ENCODE measurements around the gene CD33. TPM values are rescaled to one million over a fixed set of nuclear protein-coding genes. Genes with fewer than 3 reads are reported as not detected.

CD33 gene
- total RNA-seq, 1 donor from 2014 or later: 20.7 TPM

DNA sequence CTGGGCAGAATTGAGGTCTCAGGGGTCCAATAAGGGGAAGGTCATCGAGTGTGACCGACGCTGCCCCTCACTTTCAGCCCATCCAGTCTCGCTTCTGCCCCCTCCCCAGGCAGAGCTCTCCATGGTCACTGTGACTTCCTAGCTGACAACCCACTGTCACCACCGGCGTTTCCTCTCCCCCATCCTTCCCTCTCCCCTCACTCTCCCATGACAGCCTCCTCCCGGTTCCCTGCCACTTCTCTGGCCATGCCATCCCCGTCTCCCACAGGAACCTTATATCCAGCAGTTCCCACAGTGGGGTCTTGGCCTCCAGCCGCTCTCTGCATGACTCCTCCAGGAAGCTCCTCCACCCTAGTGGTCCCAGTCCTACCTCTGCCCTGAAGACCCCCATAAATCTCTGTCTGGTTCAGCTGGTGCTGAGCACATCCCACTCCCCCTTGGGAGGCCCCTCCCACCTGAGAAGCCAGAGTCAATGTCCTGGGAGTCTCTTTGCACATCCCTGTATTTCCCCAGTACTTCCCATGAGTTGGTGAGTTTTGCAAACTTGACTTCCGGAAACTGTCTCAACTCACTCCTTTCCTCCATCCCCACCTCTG, 24.7 kb upstream of the CD33 start:
- H3K27me3 ChIP-seq: peaks cover 19% of the 10 kb centered on the region
- intact Hi-C loops (cut with DNase I): no loop called here
- H3K27ac ChIP-seq: no peak overlapping the region
- H3K4me3 ChIP-seq: no peak overlapping the region
- H3K9me3 ChIP-seq: no peaks in the 10 kb centered on the region
- DNase-seq (no peak), ATAC-seq (no peak)
- no peak for TF ChIP-seq CTCF (IDR thresholded peaks at IDR 0.05)
- H3K4me1 ChIP-seq: no peaks in the 10 kb centered on the region
- no peaks in the 10 kb centered on the region for H3K36me3 ChIP-seq

- TF ChIP-seq CTCF (IDR thresholded peaks at IDR 0.05): no peak
- DNase-seq: no peak
- H3K9me3 ChIP-seq: no peaks in the 10 kb centered on the region
- H3K4me1 ChIP-seq: no peaks in the 10 kb centered on the region
- H3K36me3 ChIP-seq: no peaks in the 10 kb centered on the region
- intact Hi-C loops (cut with DNase I): no loop called here
- no peak overlapping the region for H3K4me3 ChIP-seq
- H3K27ac ChIP-seq: no peak overlapping the region
- no peak for ATAC-seq
- H3K27me3 ChIP-seq: peaks cover 19% of the 10 kb centered on the region
These were observed 23.2 kb upstream of the CD33 start for GRCh38 chr19:51201712-51202111.

GRCh38 chr19:51203916-51204315, 21.0 kb upstream of the CD33 start:
- Histone ChIP-seq H3K4me3 (no peak overlapping the region), H3K27me3 (peaks cover 16% of the 10 kb centered on the region), H3K36me3 (no peaks in the 10 kb centered on the region), H3K4me1 (no peaks in the 10 kb centered on the region), H3K27ac (no peak overlapping the region), H3K9me3 (no peaks in the 10 kb centered on the region)
- intact Hi-C loops (cut with DNase I): no loop called here
- DNase-seq (no peak), ATAC-seq (no peak)
- TF ChIP-seq CTCF (IDR thresholded peaks at IDR 0.05): no peak

- Histone ChIP-seq H3K27ac (no peak overlapping the region), H3K4me1 (no peaks in the 10 kb centered on the region), H3K27me3 (peaks cover 16% of the 10 kb centered on the region), H3K4me3 (no peak overlapping the region), H3K9me3 (no peaks in the 10 kb centered on the region), H3K36me3 (no peaks in the 10 kb centered on the region)
- no peak for TF ChIP-seq CTCF (IDR thresholded peaks at IDR 0.05)
- intact Hi-C loops (cut with DNase I): no loop called here
- no peak for ATAC-seq
- no peak for DNase-seq
These were observed 20.6 kb upstream of the CD33 start for GRCh38 chr19:51204321-51204720.

GRCh38 chr19:51207747-51208146, 17.1 kb upstream of the CD33 start:
- Histone ChIP-seq H3K27ac (no peak overlapping the region), H3K36me3 (no peaks in the 10 kb centered on the region), H3K9me3 (no peaks in the 10 kb centered on the region), H3K27me3 (no peaks in the 10 kb centered on the region), H3K4me3 (no peak overlapping the region), H3K4me1 (no peaks in the 10 kb centered on the region)
- TF ChIP-seq CTCF (IDR thresholded peaks at IDR 0.05): no peak
- intact Hi-C loops (cut with DNase I): no loop called here
- ATAC-seq (no peak), DNase-seq (no peak)
